BE2C (cell line): Measurements from ENCODE around the gene PPIL3.

ENCODE experiments used
- DNase-seq: peaks from one replicate; pipeline ENCODE4 v3.0.0-alpha.2; 2020
- H3K27me3 ChIP-seq: fragments of 250-450 bp; sonication (Bioruptor Pico); 2 replicates; pipeline ENCODE4 v1.5.1; 2020; ENCODE audit warnings: mild to moderate bottlenecking
- H3K36me3 ChIP-seq: fragments of 250-450 bp; sonication (Bioruptor Pico); 2 replicates; pipeline ENCODE4 v1.5.1; 2020; ENCODE audit warnings: mild to moderate bottlenecking
- H3K4me1 ChIP-seq: fragments of 250-450 bp; sonication (Bioruptor Pico); 2 replicates; pipeline ENCODE4 v1.5.1; 2020
- H3K4me3 ChIP-seq: 2 replicates; pipeline ENCODE4 v1.5.1; 2011; ENCODE audit warnings: low read depth, low read length
- H3K9me3 ChIP-seq: fragments of 250-450 bp; sonication (Bioruptor Pico); 2 replicates; pipeline ENCODE4 v1.5.1; 2020
- CTCF ChIP-seq: IDR thresholded peaks from 2 replicates; pipeline ENCODE4 v1.5.1; 2012; ENCODE audit warnings: mild to moderate bottlenecking, low read depth, low read length

The PPIL3 gene

GRCh38 chr2:200851398-200852248 lies 37.3 kb downstream of the PPIL3 start:
- no peak overlapping the region for H3K4me3 ChIP-seq
- H3K36me3 ChIP-seq = peaks cover 60% of the 10 kb centered on the region
- no peaks in the 10 kb centered on the region for H3K4me1 ChIP-seq
- H3K9me3 ChIP-seq = no peaks in the 10 kb centered on the region
- no peaks in the 10 kb centered on the region for H3K27me3 ChIP-seq
- no peak for TF ChIP-seq CTCF
- no peak for DNase-seq

GRCh38 chr2:200850512-200851256 lies 38.2 kb downstream of the PPIL3 start:
- H3K36me3 ChIP-seq = peaks cover 52% of the 10 kb centered on the region
- no peaks in the 10 kb centered on the region for H3K27me3 ChIP-seq
- H3K4me3 ChIP-seq = no peak overlapping the region
- no peaks in the 10 kb centered on the region for H3K4me1 ChIP-seq
- no peak for TF ChIP-seq CTCF
- H3K9me3 ChIP-seq = no peaks in the 10 kb centered on the region
- no peak for DNase-seq

GRCh38 chr2:200847939-200848338 lies 40.9 kb downstream of the PPIL3 start:
- no peak for DNase-seq
- H3K9me3 ChIP-seq = no peaks in the 10 kb centered on the region
- H3K4me3 ChIP-seq = no peak overlapping the region
- TF ChIP-seq CTCF = no peak
- H3K27me3 ChIP-seq = no peaks in the 10 kb centered on the region
- H3K36me3 ChIP-seq = peaks cover 24% of the 10 kb centered on the region
- H3K4me1 ChIP-seq = no peaks in the 10 kb centered on the region

GRCh38 chr2:200847269-200847668 lies 41.6 kb downstream of the PPIL3 start:
- Histone ChIP-seq H3K27me3 (no peaks in the 10 kb centered on the region), H3K4me1 (no peaks in the 10 kb centered on the region), H3K36me3 (peaks cover 18% of the 10 kb centered on the region), H3K9me3 (no peaks in the 10 kb centered on the region), H3K4me3 (no peak overlapping the region)
- no peak for TF ChIP-seq CTCF
- no peak for DNase-seq

- DNase-seq = no peak
- no peak overlapping the region for H3K4me3 ChIP-seq
- no peak for TF ChIP-seq CTCF
- H3K4me1 ChIP-seq = no peaks in the 10 kb centered on the region
- peaks cover 3% of the 10 kb centered on the region for H3K36me3 ChIP-seq
- no peaks in the 10 kb centered on the region for H3K27me3 ChIP-seq
- H3K9me3 ChIP-seq = no peaks in the 10 kb centered on the region
These were observed 43.1 kb downstream of the PPIL3 start for GRCh38 chr2:200845669-200846325.
